ENCODE measurements around the gene MRPL28.
"Not testable (repeated sequence)": the region's sequence is repeated elsewhere in the genome, so short reads cannot be mapped to it uniquely, and the experiment has no call there.

MRPL28 gene

DNA sequence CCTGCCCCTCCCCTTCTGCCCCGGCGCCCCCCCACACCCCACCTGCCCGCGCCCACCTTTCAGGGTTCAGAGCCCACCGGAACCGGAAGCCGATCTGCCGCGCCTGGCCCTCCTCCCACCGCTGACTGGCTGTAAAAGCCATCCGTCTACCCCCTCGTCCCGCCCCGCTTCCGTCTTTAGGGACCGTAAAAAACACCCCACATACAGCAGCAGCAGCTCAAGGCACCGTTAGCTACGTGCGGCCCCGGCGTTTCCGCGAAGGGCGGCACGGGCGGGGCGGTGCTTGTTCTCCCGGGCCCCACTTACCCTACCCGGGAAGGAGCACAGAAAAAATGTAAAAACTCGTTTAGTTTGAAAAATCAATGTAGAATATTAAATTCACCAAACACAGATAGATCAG is at the start of gene MRPL28:
MRPL28 (minus strand) TSS at position 96 of the 400 bp plus-strand sequence. CDS start 320 bp downstream, outside the sequence.
- peak; percentile 83 for DNase-seq (ENCODE audit: low read depth)

DNA sequence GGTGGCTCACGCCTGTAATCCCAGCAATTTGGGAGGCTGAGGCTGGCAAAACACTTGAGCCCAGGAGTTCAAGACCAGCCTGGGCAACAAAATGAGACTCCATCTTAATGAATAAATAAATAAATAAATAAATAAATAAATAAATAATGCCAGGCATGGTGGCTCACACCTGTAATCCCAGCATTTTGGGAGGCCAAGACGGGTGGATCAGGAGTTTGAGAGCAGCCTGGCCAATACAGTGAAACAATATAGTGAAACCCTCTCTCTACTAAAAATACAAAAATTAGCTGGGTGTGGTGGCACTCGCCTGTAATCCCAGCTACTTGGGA is 44.8 kb upstream of the MRPL28 start:
- not testable (repeated sequence) for DNase-seq (ENCODE audit: low read depth)

DNA sequence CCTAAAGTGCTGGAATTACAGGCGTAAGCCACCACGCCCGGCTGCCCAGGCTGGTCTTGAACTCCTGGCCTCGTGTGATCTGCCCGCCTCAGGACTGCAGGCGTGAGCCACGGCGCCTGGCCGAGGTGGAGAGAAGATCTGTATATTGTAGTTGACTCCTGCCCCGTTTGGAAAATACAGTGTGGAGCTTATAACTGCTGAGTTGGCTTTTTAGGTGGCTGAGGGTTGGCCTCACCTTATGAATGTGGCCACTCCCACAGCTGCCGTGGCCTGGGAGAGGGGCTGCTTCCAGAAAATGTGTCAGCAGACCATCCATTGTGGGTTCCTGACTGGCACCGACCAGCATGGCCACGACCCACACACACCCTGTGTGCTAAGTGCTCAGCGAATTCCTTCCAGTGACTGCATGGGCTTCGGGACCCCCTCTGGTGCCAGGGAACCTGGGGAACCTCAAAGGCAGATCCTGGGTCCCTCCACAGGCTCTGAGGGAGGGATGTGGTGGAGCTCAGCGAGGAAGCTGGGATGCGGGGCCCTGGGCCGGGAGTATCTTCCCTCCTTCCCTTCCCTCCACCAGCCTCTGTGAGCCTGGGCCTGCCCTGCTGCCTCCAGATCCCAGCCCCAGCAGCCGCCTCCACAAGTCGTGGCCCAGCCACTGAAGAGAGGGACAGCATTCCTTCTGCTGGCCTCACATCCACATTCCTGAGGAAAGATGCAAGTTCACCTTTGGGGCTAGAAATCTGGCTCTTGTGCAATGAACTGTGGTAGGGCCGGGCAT is 44.2 kb upstream of the MRPL28 start:
- DNase-seq (ENCODE audit: low read depth) = no peak

DNA sequence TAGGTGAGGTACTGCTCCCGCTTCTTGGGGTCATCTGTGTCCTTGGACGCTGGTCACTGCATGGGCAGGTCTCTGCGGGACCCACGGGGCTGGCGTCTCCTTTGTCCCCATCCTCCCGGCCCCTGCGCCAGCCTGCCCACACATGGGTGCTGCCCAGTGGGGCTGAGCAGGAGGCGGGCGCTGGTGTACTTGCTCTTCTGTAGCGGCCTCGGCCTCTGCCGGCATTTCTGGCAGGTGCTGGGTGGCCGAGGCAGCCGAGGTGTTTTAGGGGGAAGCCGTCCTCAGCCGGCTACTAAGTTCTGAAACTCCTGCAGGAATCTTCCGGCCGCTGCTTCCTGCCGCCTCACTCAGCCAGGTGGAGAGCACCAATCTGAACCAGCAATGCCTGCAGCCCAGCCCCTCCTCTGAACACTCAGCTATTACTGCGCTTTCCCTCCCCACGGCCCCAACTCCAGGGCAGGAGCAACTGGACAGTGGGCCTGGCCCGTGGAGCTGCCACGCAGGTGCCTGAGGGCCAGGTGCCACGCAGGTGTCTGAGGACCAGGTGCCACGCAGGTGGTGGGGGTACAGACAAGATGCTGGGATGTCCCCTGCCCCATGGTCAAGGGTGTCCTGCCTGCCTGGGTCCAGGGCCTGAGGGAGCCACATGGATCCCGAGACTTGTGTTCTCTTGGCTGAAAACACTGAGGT is 41.4 kb upstream of the MRPL28 start:
- DNase-seq (ENCODE audit: low read depth) = no peak

DNA sequence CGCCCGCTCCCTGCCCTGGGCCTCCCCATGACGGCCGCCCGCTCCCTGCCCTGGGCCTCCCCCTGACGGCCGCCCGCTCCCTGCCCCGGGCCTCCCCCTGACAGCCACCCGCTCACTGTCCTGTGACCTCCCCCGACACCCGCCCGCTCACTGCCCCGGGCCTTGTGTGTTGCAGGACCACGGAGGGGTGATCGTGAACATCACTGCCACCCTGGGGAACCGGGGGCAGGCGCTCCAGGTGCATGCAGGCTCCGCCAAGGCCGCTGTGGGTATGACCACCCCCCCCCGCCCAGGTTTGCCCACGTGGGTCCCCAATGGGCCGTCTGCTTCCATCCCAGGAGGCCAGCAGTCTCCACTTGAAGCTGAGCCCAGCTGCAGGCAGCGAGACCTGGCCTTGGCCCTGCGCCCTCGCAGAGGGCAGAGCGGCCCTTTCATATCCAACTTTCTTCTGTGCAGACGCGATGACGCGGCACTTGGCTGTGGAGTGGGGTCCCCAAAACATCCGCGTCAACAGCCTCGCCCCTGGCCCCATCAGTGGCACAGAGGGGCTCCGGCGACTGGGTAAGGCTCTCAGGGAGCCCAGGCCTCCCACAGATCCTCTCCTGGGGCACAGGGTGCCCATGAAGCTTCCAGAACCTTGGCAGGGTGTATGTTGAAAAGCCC is 40.3 kb upstream of the MRPL28 start:
- DNase-seq (ENCODE audit: low read depth) = no peak

DNA sequence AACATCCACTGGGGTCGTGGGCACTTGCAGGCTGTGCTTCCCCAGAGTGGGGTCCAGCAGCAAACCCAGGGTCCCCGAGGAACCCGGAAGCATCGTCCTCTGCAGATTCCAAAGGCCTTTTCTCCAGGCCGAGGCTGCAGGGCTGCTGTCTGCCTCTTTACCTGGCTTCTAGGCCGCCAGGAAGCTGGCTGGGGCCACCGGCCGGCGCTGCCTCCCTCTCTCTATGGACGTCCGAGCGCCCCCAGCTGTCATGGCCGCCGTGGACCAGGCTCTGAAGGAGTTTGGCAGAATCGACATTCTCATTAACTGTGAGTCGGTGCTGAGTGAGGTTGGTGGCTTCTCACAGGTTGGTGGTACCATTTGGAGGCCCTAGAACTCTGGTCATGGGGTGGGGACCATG is 36.9 kb upstream of the MRPL28 start:
- no peak for DNase-seq (ENCODE audit: low read depth)

DNA sequence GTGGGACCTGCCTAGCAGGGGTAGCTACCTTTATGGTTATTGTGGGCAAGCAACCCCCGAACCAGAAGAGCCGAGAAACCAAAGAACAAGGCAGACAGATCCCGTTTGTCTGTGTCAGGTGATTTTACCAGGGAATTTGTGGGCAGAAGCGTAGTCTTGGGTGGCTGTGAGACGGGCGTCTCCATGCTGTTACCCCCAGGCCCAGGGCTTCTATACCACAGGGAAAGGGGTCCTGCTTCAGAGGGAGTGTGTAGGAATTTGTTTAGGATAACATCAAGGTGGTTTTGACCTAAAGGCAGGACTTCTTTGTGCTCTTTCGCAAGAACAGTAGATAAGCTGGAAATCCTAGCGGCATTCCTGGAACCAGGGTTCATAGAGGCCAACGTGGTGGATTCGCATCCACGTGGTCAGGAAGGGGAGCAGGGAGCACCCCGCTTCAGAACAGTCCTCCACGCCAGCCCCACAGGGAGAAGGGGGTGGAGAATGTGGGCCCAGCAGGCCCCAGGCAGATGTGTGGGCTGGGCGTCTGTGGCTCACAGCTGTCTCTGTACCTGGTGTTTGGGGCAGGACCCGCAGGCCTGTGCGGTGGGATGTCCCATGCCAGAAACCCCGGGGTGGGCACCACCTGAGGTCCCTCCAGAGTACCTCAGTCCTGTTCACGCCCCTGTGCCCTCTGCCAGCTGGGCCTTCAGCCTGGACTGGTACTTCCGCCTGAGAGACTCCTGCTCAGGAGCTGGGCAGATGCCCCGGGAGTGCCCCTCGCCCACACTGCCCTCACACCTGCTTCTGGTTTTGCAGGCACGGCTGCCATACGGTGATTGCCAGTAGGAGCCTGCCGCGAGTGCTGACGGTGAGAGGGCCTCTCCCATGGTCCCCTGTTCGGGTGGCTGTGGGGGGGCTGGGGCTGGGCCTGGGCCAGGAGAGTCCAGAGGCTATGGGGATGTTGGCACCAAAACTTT is 35.5 kb upstream of the MRPL28 start:
- no peak for DNase-seq (ENCODE audit: low read depth)

DNA sequence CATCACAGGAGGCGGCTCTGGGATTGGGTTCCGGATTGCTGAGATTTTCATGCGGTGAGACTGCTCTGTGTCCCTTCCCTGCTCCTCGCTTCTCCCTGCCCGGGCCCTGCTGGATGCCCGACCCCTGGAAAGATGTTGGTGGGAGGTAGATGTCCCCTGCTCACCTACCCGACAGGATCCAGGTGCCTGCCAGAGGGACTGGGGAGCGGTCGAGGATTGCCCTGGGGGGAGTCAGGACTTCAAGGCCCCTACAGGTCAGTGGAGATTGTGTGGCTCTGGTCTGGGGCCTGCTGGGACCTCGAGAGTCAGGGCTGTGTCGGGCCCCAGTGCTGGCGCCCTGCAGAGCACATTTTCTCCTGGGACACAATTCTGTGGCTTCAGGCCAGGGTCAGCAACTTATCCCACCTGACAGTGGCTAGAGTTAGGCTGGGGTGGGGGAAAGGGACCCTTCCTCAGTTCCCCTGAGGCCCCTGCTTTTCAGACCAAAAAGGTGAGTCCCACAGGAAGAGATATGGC is 34.7 kb upstream of the MRPL28 start:
- DNase-seq (ENCODE audit: low read depth) = no peak

DNA sequence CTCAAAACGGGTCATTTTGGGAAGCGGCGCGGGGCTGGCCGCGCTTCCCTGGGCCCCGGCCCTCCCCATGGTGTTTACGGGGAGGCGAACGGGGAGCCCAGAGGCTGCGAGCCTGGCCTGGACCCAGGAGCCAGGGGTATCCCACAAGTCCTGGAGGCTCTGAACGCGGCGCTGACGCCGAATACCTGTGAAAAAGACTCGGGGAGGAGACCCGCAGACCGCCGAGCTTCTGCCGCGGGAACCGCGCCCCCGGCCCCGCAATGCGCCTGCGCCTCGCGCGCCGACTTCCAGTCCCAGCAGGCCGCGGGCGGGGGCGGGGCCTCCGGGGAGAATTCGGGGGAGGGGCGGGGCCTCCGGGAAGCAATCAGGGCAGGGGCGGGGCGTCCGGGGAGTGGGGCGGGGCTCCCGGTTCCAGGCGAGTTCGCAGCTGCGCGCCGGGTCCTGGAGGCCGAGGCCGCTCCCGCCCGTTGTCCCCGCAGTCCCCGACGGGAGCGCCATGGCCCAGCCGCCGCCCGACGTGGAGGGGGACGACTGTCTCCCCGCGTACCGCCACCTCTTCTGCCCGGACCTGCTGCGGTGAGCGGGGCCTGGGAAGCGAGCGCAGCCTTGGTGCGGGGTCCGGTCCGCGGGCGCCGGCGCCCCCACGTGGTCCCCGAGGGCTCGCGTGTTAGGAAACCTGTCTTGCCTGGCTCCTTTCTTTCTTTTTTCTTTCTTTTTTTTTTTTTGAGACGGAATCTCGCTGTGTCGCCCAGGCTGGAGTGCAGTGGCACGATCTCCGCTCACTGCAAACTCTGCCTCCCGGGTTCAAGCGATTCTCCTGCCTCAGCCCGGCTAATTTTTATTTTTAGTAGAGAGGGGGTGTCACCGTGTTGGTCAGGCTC is 31.4 kb upstream of the MRPL28 start, which contains the start of gene DECR2:
DECR2 (plus strand) TSS at position 418 of the 881 bp plus-strand sequence; CDS start at position 497, 79 bp downstream.
- DNase-seq (ENCODE audit: low read depth) = peak; percentile 63

DNA sequence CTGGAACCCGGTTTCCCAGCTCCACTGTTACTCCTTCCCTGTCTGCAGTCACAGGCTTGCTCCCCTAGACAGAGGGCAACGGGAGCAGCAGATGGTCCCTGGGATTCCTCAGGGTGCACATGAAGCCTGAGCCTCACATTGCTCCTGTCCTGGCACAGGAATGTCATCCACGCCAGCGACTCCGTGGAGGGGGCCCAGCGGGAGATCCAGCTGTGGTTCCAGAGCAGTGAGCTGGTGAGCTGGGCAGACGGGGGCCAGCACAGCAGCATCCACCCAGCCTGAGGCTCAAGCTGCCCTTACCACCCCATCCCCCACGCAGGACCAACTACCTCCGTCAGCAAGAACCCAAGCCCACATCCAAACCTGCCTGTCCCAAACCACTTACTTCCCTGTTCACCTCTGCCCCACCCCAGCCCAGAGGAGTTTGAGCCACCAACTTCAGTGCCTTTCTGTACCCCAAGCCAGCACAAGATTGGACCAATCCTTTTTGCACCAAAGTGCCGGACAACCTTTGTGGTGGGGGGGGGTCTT is 29.8 kb upstream of the MRPL28 start:
- no peak for DNase-seq (ENCODE audit: low read depth)

DNA sequence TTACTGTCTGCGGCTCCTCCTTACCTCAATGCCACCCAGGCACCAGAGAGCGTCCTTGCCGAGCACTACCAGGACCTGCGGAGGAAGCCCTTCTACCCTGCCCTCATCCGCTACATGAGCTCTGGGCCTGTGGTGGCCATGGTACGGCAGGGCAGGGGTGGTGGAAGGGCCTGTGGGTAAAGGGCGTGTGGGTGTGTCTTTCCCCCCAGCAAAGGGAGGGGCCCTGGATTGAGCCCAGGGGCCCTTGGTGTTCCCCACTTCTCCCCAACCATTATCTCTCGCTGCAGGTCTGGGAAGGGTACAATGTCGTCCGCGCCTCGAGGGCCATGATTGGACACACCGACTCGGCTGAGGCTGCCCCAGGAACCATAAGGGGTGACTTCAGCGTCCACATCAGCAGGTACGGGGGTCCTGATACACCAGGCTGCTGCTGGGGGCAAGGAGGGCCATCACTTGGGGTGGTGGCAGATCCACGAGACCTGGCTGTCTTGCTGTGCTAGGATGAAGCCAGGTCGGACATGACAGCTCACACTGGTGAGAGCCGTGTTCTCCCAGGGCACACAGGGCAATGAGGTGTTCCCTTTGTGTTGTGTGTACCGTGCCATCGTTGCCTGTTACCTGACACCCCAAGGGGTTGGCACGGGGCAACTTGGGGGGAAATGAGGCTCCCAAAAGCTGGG is 29.1 kb upstream of the MRPL28 start:
- no peak for DNase-seq (ENCODE audit: low read depth)

DNA sequence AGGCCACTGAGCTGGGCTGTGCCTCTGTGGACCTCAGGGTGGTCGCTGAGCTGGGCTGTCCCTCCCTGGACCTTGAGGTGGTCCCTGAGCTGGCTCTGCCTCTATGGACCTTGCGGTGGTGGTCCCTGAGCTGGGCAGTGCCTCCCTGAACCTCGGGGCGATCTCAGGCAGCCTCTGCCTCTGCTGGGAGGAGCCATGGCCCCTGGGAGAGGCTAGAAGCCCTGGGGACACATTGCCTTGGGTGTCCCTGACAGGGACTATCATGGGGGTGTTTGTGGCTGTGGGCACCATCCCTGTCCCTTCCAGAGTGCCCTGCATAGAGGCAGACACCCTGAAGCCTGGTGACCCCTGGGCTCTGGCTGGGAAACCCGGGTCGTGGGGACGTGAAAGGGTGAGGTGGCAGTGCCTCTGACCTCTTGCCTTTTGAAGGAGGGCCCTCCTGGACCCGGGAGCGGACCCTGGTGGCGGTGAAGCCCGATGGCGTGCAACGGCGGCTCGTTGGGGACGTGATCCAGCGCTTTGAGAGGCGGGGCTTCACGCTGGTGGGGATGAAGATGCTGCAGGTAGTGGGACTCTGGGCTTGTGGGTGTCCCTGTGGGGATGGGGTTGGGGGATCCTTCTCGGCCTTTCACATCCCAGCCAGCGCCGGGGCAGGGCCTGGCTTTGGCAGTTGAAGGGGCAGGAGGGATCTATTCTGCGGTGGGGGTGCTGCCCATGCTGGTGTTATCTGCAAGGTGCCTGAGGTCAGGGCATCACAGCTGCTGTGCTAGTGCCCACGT is 28.4 kb upstream of the MRPL28 start:
- no peak for DNase-seq (ENCODE audit: low read depth)

DNA sequence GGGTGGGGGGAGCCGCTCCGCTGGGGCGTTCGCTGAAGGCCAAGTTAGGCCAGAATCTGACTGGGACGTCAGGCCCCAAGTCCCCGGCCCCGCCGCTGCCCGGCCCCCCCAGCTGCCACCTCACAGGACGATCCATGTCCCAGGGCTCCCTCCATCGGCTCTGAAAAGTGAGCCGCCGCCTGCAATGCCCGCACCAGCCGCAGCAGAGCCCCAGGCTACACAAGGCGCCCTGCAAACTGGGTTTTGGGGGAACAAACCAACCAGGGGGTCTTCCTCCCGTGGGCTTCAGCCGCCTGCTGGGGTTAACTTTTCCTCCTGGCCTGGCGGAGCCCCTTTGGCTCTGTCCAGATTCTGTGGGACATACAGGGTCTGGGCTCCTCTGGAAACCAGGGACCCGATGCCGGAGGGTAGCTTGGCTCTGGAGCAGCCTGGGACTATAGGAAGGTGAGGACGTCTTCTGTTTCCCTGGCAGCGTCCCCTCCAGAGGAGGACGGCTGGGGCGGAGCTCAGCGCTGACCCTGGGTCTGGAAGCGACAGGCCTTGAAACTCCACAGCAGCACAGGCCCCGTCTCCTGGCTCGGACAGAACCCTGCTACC is 27.5 kb upstream of the MRPL28 start:
- DNase-seq (ENCODE audit: low read depth) = no peak

DNA sequence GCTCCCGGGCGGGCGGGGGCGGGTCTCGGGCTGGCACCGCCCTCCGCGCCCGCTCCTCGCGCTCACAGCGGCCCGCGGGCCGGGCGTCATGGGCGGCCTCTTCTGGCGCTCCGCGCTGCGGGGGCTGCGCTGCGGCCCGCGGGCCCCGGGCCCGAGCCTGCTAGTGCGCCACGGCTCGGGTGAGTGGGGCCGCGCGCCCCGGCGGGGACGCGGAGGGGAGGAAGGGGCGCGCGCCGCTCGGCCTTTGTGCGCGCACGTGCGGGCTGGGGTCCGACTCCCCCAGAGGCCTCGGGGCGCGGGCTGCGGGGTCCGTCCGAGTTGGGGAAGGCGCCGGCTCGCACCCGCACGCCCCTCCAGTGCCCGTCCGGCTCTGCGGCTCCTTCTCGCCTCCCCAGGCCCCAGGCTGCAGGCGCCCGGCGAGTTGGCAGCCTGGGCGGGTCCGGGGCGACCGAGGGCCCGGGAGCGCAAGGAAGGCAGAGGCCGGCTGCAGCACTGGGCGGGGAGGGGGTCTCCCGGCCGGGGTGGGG is 26.9 kb upstream of the MRPL28 start, which contains the start of gene NME4:
NME4 (plus strand) TSS at position 65 of the 527 bp plus-strand sequence; CDS start at position 89, 24 bp downstream.
- DNase-seq (ENCODE audit: low read depth) = no peak

DNA sequence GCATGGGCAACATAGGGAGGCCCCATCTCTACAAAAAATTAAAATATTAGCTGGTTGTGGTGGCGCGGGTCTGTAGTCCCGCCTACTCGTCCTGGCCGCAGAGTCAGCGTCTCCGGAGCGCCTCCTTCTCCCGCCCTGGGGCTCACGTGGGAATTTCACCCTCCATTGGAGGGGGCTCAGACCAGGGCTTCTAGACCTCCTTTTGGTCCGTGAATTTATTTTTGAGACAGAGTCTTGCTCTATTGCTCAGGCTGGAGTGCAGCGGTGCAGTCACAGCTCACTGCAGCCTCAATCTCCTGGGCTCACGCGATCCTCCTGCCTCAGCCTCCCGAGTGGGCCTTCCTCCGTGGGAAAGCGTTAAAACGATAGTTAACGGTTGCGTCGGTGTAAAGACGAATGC is 26.3 kb upstream of the MRPL28 start:
- peak; percentile 60 for DNase-seq (ENCODE audit: low read depth)

DNA sequence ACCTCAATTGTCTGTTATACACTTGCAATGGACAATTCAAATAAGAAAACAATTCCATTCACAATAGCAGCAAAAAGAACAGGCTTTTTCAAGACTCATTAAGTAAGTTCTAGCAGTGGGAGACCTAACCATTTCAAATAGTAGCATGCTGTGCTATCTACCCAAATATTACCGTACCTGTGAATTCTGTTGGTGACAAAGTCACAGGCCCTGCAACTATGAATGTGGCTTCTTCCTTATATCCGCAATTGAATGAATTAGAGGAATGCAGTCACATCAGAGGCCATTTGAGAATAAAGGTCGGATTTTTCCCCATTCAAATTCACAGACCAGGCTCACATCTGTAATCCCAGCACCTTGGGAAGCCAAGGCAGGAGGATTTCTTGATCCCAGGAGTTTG is 25.9 kb upstream of the MRPL28 start:
- no peak for DNase-seq (ENCODE audit: low read depth)

DNA sequence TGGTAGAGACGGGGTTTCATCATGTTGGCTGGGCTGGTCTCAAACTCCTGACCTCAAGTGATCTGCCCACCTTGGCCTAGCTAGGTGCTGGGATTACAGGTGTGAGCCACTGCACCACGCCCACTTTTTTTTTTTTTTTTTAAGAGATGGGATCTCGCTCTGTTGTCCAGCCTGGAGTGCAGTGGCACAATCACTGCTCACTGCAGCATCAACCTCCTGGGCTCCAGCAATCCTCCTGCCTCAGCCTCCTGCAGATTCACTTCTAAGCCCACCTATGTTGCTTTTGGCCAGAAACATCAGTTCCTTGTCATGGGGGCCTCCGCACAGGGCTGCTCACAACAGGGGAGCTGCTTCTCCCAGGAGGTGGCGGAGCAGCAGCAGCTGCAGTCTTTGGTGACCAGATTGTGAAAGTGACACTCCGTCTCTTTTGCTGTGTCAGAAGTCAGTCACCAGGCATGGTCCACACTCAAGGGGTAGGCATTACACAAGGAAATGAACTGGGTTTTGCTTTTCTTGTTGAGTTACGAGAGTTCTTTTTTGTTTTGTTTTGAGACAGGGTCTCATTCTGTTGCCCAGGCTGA is 22.2 kb upstream of the MRPL28 start:
- no peak for DNase-seq (ENCODE audit: low read depth)

DNA sequence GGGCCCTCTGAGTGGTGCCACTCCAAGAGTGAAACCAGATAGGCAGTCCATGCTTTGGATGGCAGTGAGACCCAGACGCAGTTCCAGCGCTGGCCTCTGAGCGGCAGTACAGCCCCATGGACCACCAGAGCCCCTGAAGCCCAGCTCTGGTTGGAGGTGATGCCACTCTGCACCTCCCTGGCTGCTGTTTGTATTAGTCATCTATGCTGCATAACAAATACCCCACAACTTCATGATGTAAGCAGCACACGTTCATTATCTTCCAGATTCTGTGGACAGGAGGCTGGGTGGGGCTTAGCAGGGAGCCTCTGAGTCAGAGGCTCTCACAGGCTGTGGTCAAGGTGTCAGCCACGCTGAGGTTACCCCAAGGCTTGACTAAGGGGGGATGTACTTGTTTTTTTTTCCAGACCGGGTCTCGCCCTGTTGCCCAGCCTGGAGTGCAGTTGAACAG is 21.6 kb upstream of the MRPL28 start:
- DNase-seq (ENCODE audit: low read depth) = no peak

All from CMK (cell line).